Natural killer cell (primary cell): ENCODE measurements around the gene USP10. TPM values are rescaled to one million over a fixed set of nuclear protein-coding genes. Genes with fewer than 3 reads are reported as not detected.

ENCODE experiments used
- ATAC-seq, 3 donors: fragments of 150-1000 bp in 2 of 3; fragments of 200-7000 bp in 1 of 3; cut with Tn5 transposase; 1 replicate in 1 of 3; 2 replicates in 2 of 3; pipeline ENCODE4 v1.10.0; 2021; ENCODE audit warnings: mild to moderate bottlenecking in 2 of 3, moderate library complexity in 2 of 3
- DNase-seq, 2 donors: peaks; one replicate each; pipeline versions ENCODE4 v3.0.0 to v3.0.0-alpha.2; 2013 to 2021; ENCODE audit warnings: mixed read lengths in 1 of 2
- H3K27ac ChIP-seq: one replicate; pipeline ENCODE4 v1.5.1; 2013; ENCODE audit warnings: mild to moderate bottlenecking, low read length
- H3K27me3 ChIP-seq: one replicate; pipeline ENCODE4 v1.6.1; 2013; ENCODE audit warnings: low read length; ENCODE audit not compliant: control insufficient read depth, insufficient read depth
- H3K36me3 ChIP-seq: one replicate; pipeline ENCODE4 v1.6.1; 2013; ENCODE audit warnings: low read length; ENCODE audit not compliant: control insufficient read depth, insufficient read depth
- H3K4me1 ChIP-seq: one replicate; pipeline ENCODE4 v1.6.1; 2013; ENCODE audit warnings: low read length; ENCODE audit not compliant: control insufficient read depth, insufficient read depth
- H3K4me3 ChIP-seq: one replicate; pipeline ENCODE4 v1.5.1; 2013; ENCODE audit warnings: low read length
- H3K9me3 ChIP-seq: one replicate; pipeline ENCODE4 v1.6.1; 2013; ENCODE audit warnings: low read length; ENCODE audit not compliant: control insufficient read depth, insufficient read depth
- H3K27ac Mint-ChIP-seq, 2 donors: one replicate each; pipeline ENCODE4 v1.8.0; 2022; ENCODE audit warnings: mild to moderate bottlenecking in 2 of 2, mixed read lengths in 2 of 2, moderate library complexity in 1 of 2
- H3K27me3 Mint-ChIP-seq, 2 donors: one replicate each; pipeline ENCODE4 v1.8.0; 2022; ENCODE audit warnings: low read depth in 2 of 2, mixed read lengths in 2 of 2
- H3K36me3 Mint-ChIP-seq: one replicate; pipeline ENCODE4 v1.8.0; 2022; ENCODE audit warnings: mixed read lengths
- H3K4me1 Mint-ChIP-seq, 2 donors: one replicate each; pipeline ENCODE4 v1.8.0; 2022; ENCODE audit warnings: mixed read lengths in 2 of 2
- H3K4me3 Mint-ChIP-seq: one replicate; pipeline ENCODE4 v1.8.0; 2022; ENCODE audit warnings: mild to moderate bottlenecking, moderate library complexity, mixed read lengths
- H3K9me3 Mint-ChIP-seq, 2 donors: one replicate each; pipeline ENCODE4 v1.8.0; 2022; ENCODE audit warnings: mixed read lengths in 2 of 2
- WGBS: methylation state at CpG from one replicate; pipeline ENCODE4 v1.1.7; 2013; ENCODE audit warnings: missing lambda C conversion rate; ENCODE audit not compliant: insufficient coverage; 5-methylcytosine and 5-hydroxymethylcytosine counted together
- intact Hi-C: fragments of 100-400 bp; cut with micrococcal nuclease; formaldehyde crosslinking; loops from one replicate; pipeline ENCODE4 v1.14.2; 2022
- total RNA-seq, 4 donors: library from RNA; stranded (reverse); fragments of 120-200 nt in 1 of 4; gene quantifications; one replicate each; pipeline versions ENCODE4 v1.2.3 to v1.2.4, GENCODE V29; 2013 to 2022
- TF ChIP-seq, protein P1 (sequence below): fragments of 200-600 bp; IDR thresholded peaks from one replicate; pipeline ENCODE4 v1.8.0; 2022; ENCODE audit warnings: antibody characterized with exemption

The USP10 gene
- total RNA-seq, 3 donors from 2014 or later (not counting 1 experiment from before 2014, with no cell fraction given), result 78.4 to 103 (median 100) TPM

DNA sequence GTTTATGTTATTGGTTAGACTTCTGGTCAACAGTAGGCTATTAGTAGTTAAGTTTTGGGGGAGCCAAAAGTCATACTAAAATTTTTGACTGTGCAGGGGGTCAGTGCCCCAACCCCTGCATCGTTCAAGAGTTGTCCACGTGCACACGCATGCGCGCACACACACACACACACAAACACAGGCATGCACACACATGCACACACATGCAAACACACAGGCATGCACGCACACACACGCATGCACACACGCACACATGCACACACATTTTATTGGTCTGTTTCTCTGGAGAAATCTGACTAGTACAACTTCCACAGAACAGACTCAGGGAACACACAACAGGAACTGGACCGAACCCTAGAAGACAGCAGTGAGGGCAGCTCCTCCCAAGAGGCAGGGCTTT is 24.4 kb upstream of the USP10 start:
- Mint-ChIP-seq H3K4me3 (no peak overlapping the region), H3K9me3 (no peaks in the 10 kb centered on the region), H3K36me3 (no peaks in the 10 kb centered on the region), H3K27me3 (peaks cover 3 to 12% of the 10 kb centered on the region in 2 donors), H3K4me1 (no peaks in the 10 kb centered on the region), H3K27ac (no peak overlapping the region)
- Histone ChIP-seq H3K4me3 (no peak overlapping the region), H3K27me3 (no peaks in the 10 kb centered on the region), H3K27ac (no peak overlapping the region), H3K36me3 (no peaks in the 10 kb centered on the region), H3K9me3 (no peaks in the 10 kb centered on the region), H3K4me1 (peaks cover 3% of the 10 kb centered on the region)
- WGBS, result 98% methylated on average over 8 of the region's 9 CpGs
- no peak for ATAC-seq
- TF ChIP-seq, protein P1, sequence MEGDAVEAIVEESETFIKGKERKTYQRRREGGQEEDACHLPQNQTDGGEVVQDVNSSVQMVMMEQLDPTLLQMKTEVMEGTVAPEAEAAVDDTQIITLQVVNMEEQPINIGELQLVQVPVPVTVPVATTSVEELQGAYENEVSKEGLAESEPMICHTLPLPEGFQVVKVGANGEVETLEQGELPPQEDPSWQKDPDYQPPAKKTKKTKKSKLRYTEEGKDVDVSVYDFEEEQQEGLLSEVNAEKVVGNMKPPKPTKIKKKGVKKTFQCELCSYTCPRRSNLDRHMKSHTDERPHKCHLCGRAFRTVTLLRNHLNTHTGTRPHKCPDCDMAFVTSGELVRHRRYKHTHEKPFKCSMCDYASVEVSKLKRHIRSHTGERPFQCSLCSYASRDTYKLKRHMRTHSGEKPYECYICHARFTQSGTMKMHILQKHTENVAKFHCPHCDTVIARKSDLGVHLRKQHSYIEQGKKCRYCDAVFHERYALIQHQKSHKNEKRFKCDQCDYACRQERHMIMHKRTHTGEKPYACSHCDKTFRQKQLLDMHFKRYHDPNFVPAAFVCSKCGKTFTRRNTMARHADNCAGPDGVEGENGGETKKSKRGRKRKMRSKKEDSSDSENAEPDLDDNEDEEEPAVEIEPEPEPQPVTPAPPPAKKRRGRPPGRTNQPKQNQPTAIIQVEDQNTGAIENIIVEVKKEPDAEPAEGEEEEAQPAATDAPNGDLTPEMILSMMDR, result no peak
- no peak for DNase-seq
- intact Hi-C loops, result no loop called here

DNA sequence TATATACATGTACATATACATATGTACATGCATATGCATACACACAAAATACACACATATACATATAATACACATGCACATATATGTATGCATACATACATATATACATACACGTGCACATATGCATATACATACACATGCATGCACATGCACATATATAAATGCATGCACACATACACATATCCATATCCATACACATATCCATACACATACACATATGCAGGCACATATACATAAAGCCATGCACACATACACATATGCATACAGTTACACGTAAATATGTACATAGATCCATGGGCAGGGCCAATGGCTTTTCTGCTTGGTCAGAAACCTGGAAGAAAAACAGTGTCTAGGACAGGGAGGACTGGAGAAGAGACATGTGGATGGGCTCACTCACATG is 23.9 kb upstream of the USP10 start:
- Histone ChIP-seq H3K27me3 (no peaks in the 10 kb centered on the region), H3K36me3 (no peaks in the 10 kb centered on the region), H3K27ac (no peak overlapping the region), H3K9me3 (no peaks in the 10 kb centered on the region), H3K4me3 (no peak overlapping the region), H3K4me1 (peaks cover 3% of the 10 kb centered on the region)
- Mint-ChIP-seq H3K27me3 (peaks cover 5 to 12% of the 10 kb centered on the region in 2 donors), H3K9me3 (no peaks in the 10 kb centered on the region), H3K36me3 (no peaks in the 10 kb centered on the region), H3K27ac (no peak overlapping the region), H3K4me3 (no peak overlapping the region), H3K4me1 (no peaks in the 10 kb centered on the region)
- no peak for DNase-seq
- intact Hi-C loops, result no loop called here
- no peak for ATAC-seq
- TF ChIP-seq, protein P1, result no peak
- 96% methylated on average over 2 of the region's 2 CpGs for WGBS

GRCh38 chr16:84677017-84677803 is 22.6 kb upstream of the USP10 start:
- 88% methylated on average over 10 of the region's 14 CpGs for WGBS
- intact Hi-C loops, result no loop called here

More at GRCh38 chr16:84677017-84677803, 22.6 kb upstream of the USP10 start:
- Mint-ChIP-seq H3K27ac (no peak overlapping the region), H3K36me3 (no peaks in the 10 kb centered on the region), H3K4me3 (no peak overlapping the region), H3K4me1 (no peaks in the 10 kb centered on the region), H3K9me3 (no peaks in the 10 kb centered on the region), H3K27me3 (peaks cover 5 to 12% of the 10 kb centered on the region in 2 donors)
- no peak for DNase-seq
- H3K4me3 ChIP-seq, result no peak overlapping the region
- no peaks in the 10 kb centered on the region for H3K27me3 ChIP-seq
- TF ChIP-seq, protein P1, result no peak
- no peak overlapping the region for H3K27ac ChIP-seq
- H3K4me1 ChIP-seq, result peaks cover 3% of the 10 kb centered on the region
- ATAC-seq, result no peak
- no peaks in the 10 kb centered on the region for H3K9me3 ChIP-seq
- H3K36me3 ChIP-seq, result no peaks in the 10 kb centered on the region
